NOMO-1 (cell line): ENCODE measurements around the gene LENG8.

ENCODE experiments used
- DNase-seq, 2 experiments: peaks; one replicate each; lab custom pipeline; 2025; ENCODE audit not compliant: unreplicated experiment in 2 of 2; lab: John Stamatoyannopoulos, UW

The LENG8 gene

GRCh38 chr19:54421521-54421920 is 27.5 kb upstream of the LENG8 start:
- DNase-seq = no peak

- no peak for DNase-seq
Measured at GRCh38 chr19:54422136-54422535, 26.9 kb upstream of the LENG8 start.

GRCh38 chr19:54424201-54424600 is 24.8 kb upstream of the LENG8 start:
- no peak for DNase-seq

- DNase-seq = no peak
Measured at GRCh38 chr19:54424660-54425381, 24.2 kb upstream of the LENG8 start.

GRCh38 chr19:54425382-54425723 is 23.6 kb upstream of the LENG8 start:
- DNase-seq = no peak

- no peak for DNase-seq
Measured at GRCh38 chr19:54426291-54426931, 22.6 kb upstream of the LENG8 start.

- DNase-seq = no peak
Measured at GRCh38 chr19:54427586-54427985, 21.4 kb upstream of the LENG8 start.

GRCh38 chr19:54428323-54429175 is 20.4 kb upstream of the LENG8 start:
- no peak for DNase-seq

GRCh38 chr19:54429176-54429495 is 19.9 kb upstream of the LENG8 start:
- DNase-seq = no peak

GRCh38 chr19:54429545-54430227 is 19.3 kb upstream of the LENG8 start:
- no peak for DNase-seq

GRCh38 chr19:54430306-54431254 is 18.4 kb upstream of the LENG8 start:
- no peak for DNase-seq

- no peak for DNase-seq
Measured at GRCh38 chr19:54431255-54431838, 17.7 kb upstream of the LENG8 start.

- DNase-seq = no peak
Measured at GRCh38 chr19:54432144-54432738, 16.8 kb upstream of the LENG8 start.

- DNase-seq = no peak
Measured at GRCh38 chr19:54433697-54434096, 15.3 kb upstream of the LENG8 start.

GRCh38 chr19:54434112-54434872 is 14.7 kb upstream of the LENG8 start:
- DNase-seq = no peak

GRCh38 chr19:54434873-54435214 is 14.2 kb upstream of the LENG8 start:
- DNase-seq = no peak

- no peak for DNase-seq
Measured at GRCh38 chr19:54435551-54436016, 13.4 kb upstream of the LENG8 start.

GRCh38 chr19:54436031-54436523 is 12.9 kb upstream of the LENG8 start:
- DNase-seq = no peak
